HepG2 (cell line): ENCODE measurements around the gene RPS10. TPM values are rescaled to one million over a fixed set of nuclear protein-coding genes. Genes with fewer than 3 reads are reported as not detected.

ENCODE experiments used
- ATAC-seq: fragments of 200-7000 bp; cut with Tn5 transposase; 3 replicates; pipeline ENCODE4 v1.9.1; 2020; ENCODE audit warnings: mild to moderate bottlenecking, moderate library complexity
- BruUV-seq: library from RNA; stranded (reverse); fragments of 400-500 nt; replicated peaks from 2 replicates; lab custom pipeline; 2021; lab: Mats Ljungman, UMichigan
- CTCF ChIA-PET: fragments of 300-600 bp; formaldehyde crosslinking; extraction: SDS; loops from one replicate; lab custom pipeline; 2021; ENCODE audit warnings: low total read pairs, inconsistent platforms, low intra/inter-chr PET ratio; lab: Yijun Ruan, JAX
- POLR2A ChIA-PET: fragments of 350-600 bp; sonication (Branson Sonifier 250); formaldehyde crosslinking; loops from one replicate; lab custom pipeline; 2020; ENCODE audit warnings: antibody characterized with exemption, inconsistent platforms; lab: Yijun Ruan, JAX
- DNase-seq: peaks from one replicate; pipeline ENCODE4 v3.0.0-alpha.2; 2015; ENCODE audit warnings: low spot score
- FAIRE-seq: peaks from 3 replicates; lab custom pipeline; 2011; peaks lifted over from hg19 to GRCh38; lab: Jason Lieb, UNC
- H2AFZ ChIP-seq: one replicate; pipeline ENCODE4 v1.6.1; 2011; ENCODE audit warnings: low read length, inconsistent platforms
- H3K27ac ChIP-seq: fragments of 300-600 bp; 3 replicates; pipeline ENCODE4 v1.8.0; 2011; ENCODE audit warnings: mixed run types, mild to moderate bottlenecking, mixed read lengths, low read length, inconsistent platforms; ENCODE audit not compliant: insufficient read depth; ENCODE audit errors: extremely low read length
- H3K27me3 ChIP-seq, 2 experiments: fragments of 200-600 bp in 1 of 2; 2 replicates in 1 of 2; 3 replicates in 1 of 2; pipeline versions ENCODE4 v1.6.0 to v1.8.0; 2011; ENCODE audit warnings: low read length in 2 of 2, mild to moderate bottlenecking in 2 of 2, moderate library complexity in 2 of 2, inconsistent platforms in 1 of 2; ENCODE audit not compliant: insufficient read depth in 2 of 2, control insufficient read depth in 1 of 2
- H3K36me3 ChIP-seq, 2 experiments: fragments of 200-600 bp in 1 of 2; replicated peaks in 1 of 2; 2 replicates in 1 of 2; 3 replicates in 1 of 2; pipeline versions ENCODE4 v1.5.1 to v1.8.0; 2011; ENCODE audit warnings: low read length in 2 of 2, inconsistent platforms in 1 of 2; ENCODE audit not compliant: insufficient read depth in 2 of 2, control insufficient read depth in 1 of 2
- H3K4me1 ChIP-seq: 2 replicates; pipeline ENCODE4 v1.5.1; 2012; ENCODE audit warnings: low read length, inconsistent platforms; ENCODE audit not compliant: insufficient read depth
- H3K4me2 ChIP-seq: 2 replicates; pipeline ENCODE4 v1.6.0; 2011; ENCODE audit warnings: low read depth, low read length, inconsistent platforms
- H3K4me3 ChIP-seq, 3 experiments: fragments of 200-600 bp in 1 of 3; sonication (generic), shearing (Covaris generic) in 1 of 3; replicated peaks in 1 of 3; 2 replicates each; pipeline ENCODE4 v1.5.1; 2011 to 2016; ENCODE audit warnings: low read length in 3 of 3, inconsistent platforms in 2 of 3, low read depth in 2 of 3, mild to moderate bottlenecking in 2 of 3, control low read depth in 1 of 3, mixed read lengths in 1 of 3; ENCODE audit not compliant: insufficient read depth in 1 of 3
- H3K79me2 ChIP-seq: one replicate; pipeline ENCODE4 v1.6.1; 2011; ENCODE audit warnings: low read length, inconsistent platforms; ENCODE audit not compliant: insufficient read depth
- H3K9ac ChIP-seq: 2 replicates; pipeline ENCODE4 v1.6.0; 2011; ENCODE audit warnings: mild to moderate bottlenecking, low read depth, low read length, inconsistent platforms; ENCODE audit not compliant: insufficient read depth
- H3K9me3 ChIP-seq: 2 replicates; pipeline ENCODE4 v1.5.1; 2012; ENCODE audit warnings: mild to moderate bottlenecking, low read length
- H4K20me1 ChIP-seq: 2 replicates; pipeline ENCODE4 v1.6.0; 2011; ENCODE audit warnings: inconsistent platforms, mild to moderate bottlenecking, low read length, moderate library complexity; ENCODE audit not compliant: insufficient read depth
- HOXA7 ChIP-seq: sonication (generic); formaldehyde crosslinking; IDR thresholded peaks from 2 replicates; pipeline ENCODE4 v1.8.1; 2022; ENCODE audit warnings: mild to moderate bottlenecking, missing genetic modification reagents, moderate library complexity
- HOXD1 ChIP-seq: sonication (generic); formaldehyde crosslinking; IDR thresholded peaks from 2 replicates; pipeline ENCODE4 v1.5.0; 2020; ENCODE audit warnings: missing genetic modification reagents
- KDM2A ChIP-seq: sonication (generic); formaldehyde crosslinking; IDR thresholded peaks from 2 replicates; pipeline ENCODE4 v1.4.0; 2020; ENCODE audit warnings: low read depth, missing genetic modification reagents, borderline replicate concordance
- NFKB2 ChIP-seq: sonication (generic); formaldehyde crosslinking; IDR thresholded peaks from 2 replicates; pipeline ENCODE4 v1.4.0; 2020; ENCODE audit warnings: missing genetic modification reagents, borderline replicate concordance
- RBAK ChIP-seq: sonication (generic); formaldehyde crosslinking; IDR thresholded peaks from 2 replicates; pipeline ENCODE4 v1.5.1; 2020; ENCODE audit warnings: mild to moderate bottlenecking, missing genetic modification reagents
- ZNF17 ChIP-seq: sonication (generic); formaldehyde crosslinking; IDR thresholded peaks from 2 replicates; pipeline ENCODE4 v1.5.0; 2020; ENCODE audit warnings: mild to moderate bottlenecking, missing genetic modification reagents
- ZNF207 ChIP-seq: fragments of 450-650 bp; IDR thresholded peaks from 2 replicates; pipeline ENCODE4 v1.6.1; 2016; ENCODE audit warnings: antibody characterized with exemption, borderline replicate concordance
- ZNF224 ChIP-seq: sonication (generic); formaldehyde crosslinking; IDR thresholded peaks from 2 replicates; pipeline ENCODE4 v1.5.0; 2020; ENCODE audit warnings: mild to moderate bottlenecking, missing genetic modification reagents
- ZNF274 ChIP-seq: sonication (generic); formaldehyde crosslinking; IDR thresholded peaks from 2 replicates; pipeline ENCODE4 v1.5.1; 2020; ENCODE audit warnings: mild to moderate bottlenecking, missing genetic modification reagents
- ZNF317 ChIP-seq: sonication (generic); formaldehyde crosslinking; IDR thresholded peaks from 2 replicates; pipeline ENCODE4 v1.5.0; 2020; ENCODE audit warnings: mild to moderate bottlenecking, missing genetic modification reagents
- WGBS: methylation state at CpG from one replicate; pipeline ENCODE4 v1.1.6; 2017; ENCODE audit warnings: low lambda C conversion rate; 5-methylcytosine and 5-hydroxymethylcytosine counted together
- in situ Hi-C: cut with HindIII; loops from 2 replicates; pipeline ENCODE4 v1.10.0; 2017; ENCODE audit warnings: low pct_unique_long_range_greater_than_20kb; ENCODE audit not compliant: extremely low pct_ligation_motif_present
- intact Hi-C: fragments of 100-400 bp; cut with micrococcal nuclease; formaldehyde crosslinking; loops from one replicate; pipeline ENCODE4 v1.10.0; 2022; ENCODE audit not compliant: unreplicated experiment
- polyA plus RNA-seq, 8 experiments: library from polyadenylated mRNA; depleted of rRNA in 3 of 8; stranded (reverse) in 7 of 8; unstranded in 1 of 8; fragments of >200 nt; fragmentation: Illumina TruSeq in 4 of 8; extraction: Trizol in 4 of 8; gene quantifications; 2 replicates each; pipeline versions ENCODE4 v1.2.1 to v1.2.3, GENCODE V29; 2011 to 2016; ENCODE audit warnings: low read depth in 4 of 8, missing spikeins in 1 of 8, mixed read lengths in 1 of 8; ENCODE audit not compliant: insufficient read depth in 1 of 8
- total RNA-seq, 5 experiments: library from RNA; depleted of rRNA; stranded (reverse); fragments of >200 nt; fragmentation: Illumina TruSeq; extraction: Trizol; gene quantifications; 2 replicates each; pipeline ENCODE4 v1.2.3, GENCODE V29; 2016; ENCODE audit warnings: low read depth in 1 of 5
- TF ChIP-seq, protein P1 (sequence below): IDR thresholded peaks from 2 replicates; pipeline ENCODE4 v1.6.1; 2016; ENCODE audit warnings: low read depth, control low read depth
- TF ChIP-seq, protein P2 (sequence below): sonication (generic); formaldehyde crosslinking; IDR thresholded peaks from 2 replicates; pipeline ENCODE4 v1.9.0; 2021; ENCODE audit warnings: missing genetic modification reagents, borderline replicate concordance

The RPS10 gene
- total and polyA plus RNA-seq, 2 of the 13 experiments (the other 11 are each of a cell fraction or from before 2014, with no cell fraction given) = 2,909 to 4,648 TPM

DNA sequence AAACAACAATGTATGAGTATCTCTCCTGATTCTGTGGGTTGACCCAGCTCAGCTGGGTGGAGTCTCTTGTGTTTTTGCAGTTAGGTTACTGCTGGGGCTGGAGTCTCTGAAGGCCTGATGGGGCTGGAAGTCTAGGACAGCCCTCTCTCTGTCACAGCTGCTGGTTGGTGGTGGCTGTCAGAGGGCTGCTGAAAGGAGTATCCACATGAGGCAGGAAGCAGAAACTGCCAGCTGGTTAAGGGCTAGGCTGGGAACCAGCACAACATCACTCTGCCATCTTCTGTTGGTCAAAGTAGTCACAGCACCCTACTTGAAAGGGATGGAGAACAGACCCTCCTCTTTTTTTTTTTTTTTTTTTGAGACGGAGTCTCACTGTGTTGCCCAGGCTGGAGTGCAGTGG lies 30.0 kb upstream of the RPS10 start:
- ChIA-PET CTCF (no interaction called here), POLR2A (no interaction called here)
- H3K4me1 ChIP-seq = peaks cover 39% of the 10 kb centered on the region
- no peak overlapping the region for H3K4me3 ChIP-seq
- no peak for TF ChIP-seq HOXA7
- TF ChIP-seq, protein P1, sequence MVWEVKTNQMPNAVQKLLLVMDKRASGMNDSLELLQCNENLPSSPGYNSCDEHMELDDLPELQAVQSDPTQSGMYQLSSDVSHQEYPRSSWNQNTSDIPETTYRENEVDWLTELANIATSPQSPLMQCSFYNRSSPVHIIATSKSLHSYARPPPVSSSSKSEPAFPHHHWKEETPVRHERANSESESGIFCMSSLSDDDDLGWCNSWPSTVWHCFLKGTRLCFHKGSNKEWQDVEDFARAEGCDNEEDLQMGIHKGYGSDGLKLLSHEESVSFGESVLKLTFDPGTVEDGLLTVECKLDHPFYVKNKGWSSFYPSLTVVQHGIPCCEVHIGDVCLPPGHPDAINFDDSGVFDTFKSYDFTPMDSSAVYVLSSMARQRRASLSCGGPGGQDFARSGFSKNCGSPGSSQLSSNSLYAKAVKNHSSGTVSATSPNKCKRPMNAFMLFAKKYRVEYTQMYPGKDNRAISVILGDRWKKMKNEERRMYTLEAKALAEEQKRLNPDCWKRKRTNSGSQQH = no peak
- no peak for TF ChIP-seq HOXD1
- TF ChIP-seq, protein P2, sequence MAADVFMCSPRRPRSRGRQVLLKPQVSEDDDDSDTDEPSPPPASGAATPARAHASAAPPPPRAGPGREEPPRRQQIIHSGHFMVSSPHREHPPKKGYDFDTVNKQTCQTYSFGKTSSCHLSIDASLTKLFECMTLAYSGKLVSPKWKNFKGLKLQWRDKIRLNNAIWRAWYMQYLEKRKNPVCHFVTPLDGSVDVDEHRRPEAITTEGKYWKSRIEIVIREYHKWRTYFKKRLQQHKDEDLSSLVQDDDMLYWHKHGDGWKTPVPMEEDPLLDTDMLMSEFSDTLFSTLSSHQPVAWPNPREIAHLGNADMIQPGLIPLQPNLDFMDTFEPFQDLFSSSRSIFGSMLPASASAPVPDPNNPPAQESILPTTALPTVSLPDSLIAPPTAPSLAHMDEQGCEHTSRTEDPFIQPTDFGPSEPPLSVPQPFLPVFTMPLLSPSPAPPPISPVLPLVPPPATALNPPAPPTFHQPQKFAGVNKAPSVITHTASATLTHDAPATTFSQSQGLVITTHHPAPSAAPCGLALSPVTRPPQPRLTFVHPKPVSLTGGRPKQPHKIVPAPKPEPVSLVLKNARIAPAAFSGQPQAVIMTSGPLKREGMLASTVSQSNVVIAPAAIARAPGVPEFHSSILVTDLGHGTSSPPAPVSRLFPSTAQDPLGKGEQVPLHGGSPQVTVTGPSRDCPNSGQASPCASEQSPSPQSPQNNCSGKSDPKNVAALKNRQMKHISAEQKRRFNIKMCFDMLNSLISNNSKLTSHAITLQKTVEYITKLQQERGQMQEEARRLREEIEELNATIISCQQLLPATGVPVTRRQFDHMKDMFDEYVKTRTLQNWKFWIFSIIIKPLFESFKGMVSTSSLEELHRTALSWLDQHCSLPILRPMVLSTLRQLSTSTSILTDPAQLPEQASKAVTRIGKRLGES (CRISPR knock-in tag) = no peak
- TF ChIP-seq RBAK = no peak
- no peak for TF ChIP-seq NFKB2 (CRISPR knock-in tag)
- no peak for TF ChIP-seq ZNF317 (CRISPR knock-in tag)
- TF ChIP-seq ZNF17 = no peak
- TF ChIP-seq KDM2A (CRISPR knock-in tag) = no peak
- TF ChIP-seq ZNF207 = no peak
- TF ChIP-seq ZNF224 (CRISPR knock-in tag) = no peak
- no peak for TF ChIP-seq ZNF274 (CRISPR knock-in tag)
- intact Hi-C loops (no loop called here), in situ Hi-C loops (no loop called here)
- peaks cover 1 to 9% of the 10 kb centered on the region in 2 experiments; a peak in 1 of 5 replicates for H3K27me3 ChIP-seq
- no peak overlapping the region for H3K27ac ChIP-seq
- no peaks in the 10 kb centered on the region for H4K20me1 ChIP-seq
- no peak overlapping the region for H3K4me2 ChIP-seq
- no peak for ATAC-seq
- H3K36me3 ChIP-seq = no peaks in the 10 kb centered on the region
- no TSS peak for BruUV-seq
- FAIRE-seq = no peak
- H3K9ac ChIP-seq = no peak overlapping the region
- H3K9me3 ChIP-seq = no peaks in the 10 kb centered on the region
- DNase-seq = no peak
- WGBS = 77% methylated on average over 1 of the region's 1 CpG
- no peak overlapping the region for H2AFZ ChIP-seq
- H3K79me2 ChIP-seq = no peaks in the 10 kb centered on the region
